ENCODE measurements around the gene UGT2B7.
A peak's percentile ranks its signal among the peaks of the same experiment; 100 is the strongest.
"Not testable (repeated sequence)": the region's sequence is repeated elsewhere in the genome, so short reads cannot be mapped to it uniquely, and the experiment has no call there.

UGT2B7 gene

DNA sequence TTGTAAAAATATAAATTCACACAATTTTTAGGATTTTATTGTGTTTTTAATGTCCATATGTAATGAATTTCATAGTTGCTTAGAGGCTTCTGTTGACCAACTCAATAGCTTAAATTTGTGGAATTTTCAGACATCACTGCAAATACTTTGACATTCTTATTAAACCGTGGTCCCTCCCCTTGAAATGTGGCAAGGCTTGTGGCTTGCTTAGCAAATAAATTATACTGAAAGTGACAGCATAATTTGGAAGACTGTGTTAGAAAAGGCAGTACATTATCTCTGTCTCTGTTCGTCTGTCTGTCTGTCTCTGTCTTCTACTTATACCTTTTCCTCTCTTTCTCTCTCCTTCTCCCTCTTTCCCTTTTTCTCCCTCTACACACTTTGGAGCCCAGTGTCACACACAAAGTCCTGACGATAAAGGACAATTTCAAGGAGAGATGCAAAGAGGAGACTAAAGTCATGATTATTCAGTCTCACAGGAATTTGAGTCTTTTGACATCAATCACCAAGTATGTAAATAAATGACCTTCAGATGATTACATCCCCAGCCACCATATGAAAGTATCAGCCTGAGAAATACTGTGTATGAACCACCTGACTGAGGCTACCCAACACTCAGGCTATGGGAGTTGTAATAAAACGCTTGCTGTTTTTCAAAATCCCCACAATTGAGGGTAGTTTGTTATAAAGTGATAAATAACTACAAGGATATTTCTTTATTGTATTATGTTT, 21.0 kb upstream of the UGT2B7 start:
- no peak for FAIRE-seq
- no peak for DNase-seq (ENCODE audit: extremely low spot score, insufficient read length, low read depth)

DNA sequence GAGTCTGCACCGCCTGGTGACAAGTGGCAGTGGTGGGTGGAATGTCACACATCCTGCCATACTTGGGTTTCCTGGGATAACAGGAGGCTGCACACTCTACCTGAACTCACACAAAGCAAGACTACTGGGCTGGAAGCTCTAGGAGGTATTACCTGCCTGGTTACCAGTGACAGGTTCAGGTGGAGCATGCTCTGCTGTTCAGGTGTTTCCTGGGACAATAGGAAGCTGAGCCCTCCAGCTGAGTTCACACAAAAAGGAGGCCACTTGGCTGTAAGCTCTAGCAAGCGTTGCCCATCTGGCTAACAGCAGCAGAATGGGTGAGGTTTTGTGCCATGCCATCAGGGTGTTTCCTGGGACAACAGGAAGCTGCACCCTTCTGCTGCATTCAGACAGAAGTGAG, 17.4 kb upstream of the UGT2B7 start:
- no peak for FAIRE-seq
- DNase-seq (ENCODE audit: extremely low spot score, insufficient read length, low read depth) = no peak

DNA sequence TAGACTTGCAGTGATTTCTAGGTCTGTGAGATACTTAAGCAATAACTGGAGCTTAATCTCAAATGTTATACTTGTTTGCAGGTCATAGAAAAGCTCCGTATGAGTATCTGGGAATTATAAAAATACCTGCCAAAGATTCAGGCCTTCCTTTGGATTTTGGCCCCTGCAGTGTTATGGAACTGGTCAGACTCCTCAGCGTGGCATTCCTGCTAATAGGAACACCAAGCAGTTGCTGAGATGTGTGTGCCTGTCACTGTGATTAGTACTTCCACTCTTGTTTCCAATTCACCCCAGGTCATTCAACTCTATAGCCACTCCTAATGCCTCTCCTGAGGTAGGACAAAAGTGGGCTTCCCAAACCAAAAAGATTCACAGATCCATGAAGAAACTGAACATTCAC, 7.8 kb upstream of the UGT2B7 start:
- no peak for DNase-seq (ENCODE audit: extremely low spot score, insufficient read length, low read depth)

DNA sequence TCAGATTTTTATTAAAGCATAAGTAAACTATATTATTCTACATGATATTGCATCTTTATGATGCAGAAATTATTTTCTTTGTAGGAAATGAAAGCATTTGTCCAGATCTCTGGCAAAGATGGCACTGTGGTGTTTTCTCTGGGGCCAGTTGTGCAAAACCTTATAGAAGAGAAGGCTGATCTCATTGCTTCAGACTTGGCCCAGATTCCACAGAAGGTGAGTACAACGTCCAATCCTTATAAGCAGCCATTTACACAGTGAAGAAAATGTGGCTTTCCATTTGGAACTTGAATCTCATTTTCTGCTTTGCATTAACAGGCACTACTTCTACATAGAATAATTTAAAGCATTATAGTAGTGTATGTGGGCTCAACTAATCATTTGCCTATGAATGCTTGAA, 6.9 kb upstream of the UGT2B7 start:
- FAIRE-seq = no peak
- DNase-seq (ENCODE audit: extremely low spot score, insufficient read length, low read depth) = no peak

More for the DNA sequence above, 7.8 kb upstream of the UGT2B7 start:
- FAIRE-seq = no peak

DNA sequence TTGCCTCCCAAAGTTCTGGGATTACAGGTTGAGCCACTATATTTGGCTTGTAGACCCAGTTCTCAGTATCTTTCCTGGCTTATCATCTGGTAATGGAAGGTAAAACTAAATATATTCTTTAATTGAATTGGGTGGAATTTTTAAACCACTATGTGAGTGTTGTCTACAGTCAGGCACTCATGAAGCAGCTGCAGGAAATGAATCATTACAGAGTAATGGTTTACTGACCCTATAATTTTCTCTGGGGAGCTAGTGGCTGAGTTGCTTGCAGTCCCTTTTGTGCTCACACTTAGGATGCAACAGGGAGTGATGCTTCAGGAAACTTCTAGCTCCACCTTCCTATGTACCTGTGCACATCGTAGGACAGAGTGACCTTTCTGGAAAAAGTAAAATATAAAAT, 4.1 kb upstream of the UGT2B7 start:
- FAIRE-seq (no peak), DNase-seq (ENCODE audit: extremely low spot score, insufficient read length, low read depth) (no peak)

DNA sequence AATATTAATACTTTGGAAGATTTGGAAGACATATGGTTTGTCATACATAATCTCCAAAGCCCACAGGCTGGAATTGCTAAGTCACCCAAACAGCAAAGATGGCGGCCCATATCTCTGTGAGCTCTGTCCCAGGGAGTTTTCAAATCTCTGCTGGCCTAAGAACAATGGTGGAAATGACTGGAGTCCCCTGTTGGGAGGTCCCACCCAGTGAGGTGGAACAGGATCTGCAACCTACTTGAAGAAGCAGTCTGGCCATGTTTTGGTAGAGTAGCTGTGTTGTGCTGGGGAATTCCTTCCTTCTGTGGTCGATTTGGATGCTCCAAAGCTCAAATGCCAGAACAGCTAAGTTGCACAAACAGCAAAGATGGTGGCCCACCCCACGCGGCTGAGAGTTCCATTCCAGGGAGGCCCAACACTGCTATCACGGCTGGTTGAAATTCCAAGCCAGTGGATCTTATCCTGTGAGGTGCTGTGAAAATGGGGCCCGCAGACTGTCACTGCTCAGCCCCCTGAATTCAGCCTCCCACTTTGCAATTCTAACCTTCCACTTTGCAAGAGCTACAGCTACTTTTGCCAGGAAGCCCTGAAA, 3.2 kb upstream of the UGT2B7 start:
- FAIRE-seq (no peak), DNase-seq (ENCODE audit: extremely low spot score, insufficient read length, low read depth) (no peak)

DNA sequence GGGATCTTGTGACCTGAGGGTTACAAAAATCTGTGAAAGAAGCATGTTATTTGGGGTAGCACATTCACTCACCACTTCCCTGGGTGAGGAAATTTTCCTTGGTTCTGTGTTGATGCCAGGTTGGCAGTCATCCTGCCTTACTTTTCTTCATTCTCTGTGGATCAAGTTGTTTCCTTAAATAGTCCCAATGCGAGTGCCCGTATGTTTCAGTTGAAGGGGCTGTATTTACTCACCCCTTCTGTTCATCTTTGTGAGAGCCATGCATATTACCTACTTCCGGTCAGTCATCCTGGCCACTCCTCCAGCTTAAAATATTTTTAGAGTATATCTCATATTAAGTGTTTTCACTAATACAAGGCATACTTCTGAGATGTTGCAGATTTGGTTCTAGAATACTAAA, 2.6 kb upstream of the UGT2B7 start:
- FAIRE-seq (no peak), DNase-seq (ENCODE audit: extremely low spot score, insufficient read length, low read depth) (no peak)

DNA sequence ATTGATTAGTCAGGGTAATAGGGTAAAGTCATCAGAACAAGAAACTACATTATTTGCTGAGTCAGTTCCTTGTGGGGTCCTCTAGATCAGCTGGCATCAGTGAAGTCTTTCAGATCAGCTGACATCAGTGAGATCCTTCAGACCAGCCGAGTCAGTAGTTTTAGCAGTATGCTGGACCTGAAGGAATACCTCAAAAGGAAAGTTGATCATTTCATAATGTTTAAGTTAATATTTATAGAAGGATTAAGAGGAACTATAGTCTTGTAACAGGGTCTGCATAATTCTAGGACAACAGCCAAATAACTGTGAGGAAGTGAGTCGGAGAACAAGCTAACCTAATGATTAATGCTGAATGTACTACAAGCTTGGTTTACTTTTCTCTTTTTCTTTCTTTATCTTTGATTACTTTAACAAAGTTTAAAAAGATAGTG, 958 bp upstream of the UGT2B7 start:
- DNase-seq (ENCODE audit: extremely low spot score, insufficient read length, low read depth) = no peak
- FAIRE-seq = no peak

DNA sequence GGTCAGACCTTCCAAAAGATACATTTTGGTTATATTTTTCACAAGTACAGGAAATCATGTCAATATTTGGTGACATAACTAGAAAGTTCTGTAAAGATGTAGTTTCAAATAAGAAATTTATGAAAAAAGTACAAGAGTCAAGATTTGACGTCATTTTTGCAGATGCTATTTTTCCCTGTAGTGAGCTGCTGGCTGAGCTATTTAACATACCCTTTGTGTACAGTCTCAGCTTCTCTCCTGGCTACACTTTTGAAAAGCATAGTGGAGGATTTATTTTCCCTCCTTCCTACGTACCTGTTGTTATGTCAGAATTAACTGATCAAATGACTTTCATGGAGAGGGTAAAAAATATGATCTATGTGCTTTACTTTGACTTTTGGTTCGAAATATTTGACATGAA, 536 bp downstream of the UGT2B7 start:
- DNase-seq (ENCODE audit: extremely low spot score, insufficient read length, low read depth) (no peak), FAIRE-seq (no peak)

DNA sequence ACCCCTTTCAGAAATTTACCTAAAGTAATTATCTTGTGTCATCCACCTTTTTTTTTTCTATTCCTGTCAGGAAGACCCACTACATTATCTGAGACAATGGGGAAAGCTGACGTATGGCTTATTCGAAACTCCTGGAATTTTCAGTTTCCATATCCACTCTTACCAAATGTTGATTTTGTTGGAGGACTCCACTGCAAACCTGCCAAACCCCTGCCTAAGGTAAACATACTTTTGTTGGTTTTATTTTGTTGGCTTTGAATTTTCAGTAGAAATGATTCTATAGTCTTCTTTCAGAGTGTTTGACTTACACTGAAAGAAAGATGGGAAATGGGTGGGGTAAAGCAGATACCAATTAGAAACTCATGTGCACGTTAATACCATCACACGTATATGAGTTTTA, 2.2 kb downstream of the UGT2B7 start:
- FAIRE-seq (no peak), DNase-seq (ENCODE audit: extremely low spot score, insufficient read length, low read depth) (no peak)

DNA sequence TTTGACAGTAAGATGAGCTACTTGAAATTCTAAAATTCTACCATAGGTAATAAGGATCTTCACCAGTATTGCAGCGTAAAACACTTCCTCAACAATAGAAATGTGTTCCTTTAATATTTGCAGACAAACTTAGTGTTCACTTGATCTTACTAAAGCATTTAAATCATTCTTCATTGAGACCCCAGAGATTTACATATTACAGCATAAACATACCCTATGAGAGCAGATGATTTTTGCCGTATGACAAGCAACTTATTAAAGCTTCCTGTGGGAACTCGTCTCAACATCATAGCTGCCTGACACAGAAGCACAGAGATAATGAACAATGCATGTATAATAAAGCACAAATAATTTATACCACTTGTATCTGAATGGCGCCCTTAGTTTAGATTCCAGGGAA, 3.6 kb downstream of the UGT2B7 start:
- no peak for FAIRE-seq
- no peak for DNase-seq (ENCODE audit: extremely low spot score, insufficient read length, low read depth)

DNA sequence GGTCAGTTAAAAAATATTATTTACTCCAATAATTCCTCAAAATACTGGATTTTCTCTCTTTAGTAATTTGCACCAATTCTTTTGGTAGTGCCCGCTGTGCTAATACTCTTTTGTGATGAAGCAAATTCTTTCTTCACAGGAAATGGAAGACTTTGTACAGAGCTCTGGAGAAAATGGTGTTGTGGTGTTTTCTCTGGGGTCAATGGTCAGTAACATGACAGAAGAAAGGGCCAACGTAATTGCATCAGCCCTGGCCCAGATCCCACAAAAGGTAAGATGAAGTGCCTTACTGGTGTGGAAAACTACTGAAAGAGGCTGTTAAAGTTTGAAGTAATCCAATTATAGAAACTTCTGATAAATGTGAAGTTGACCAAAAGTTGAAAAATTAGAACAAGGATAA, 6.4 kb downstream of the UGT2B7 start:
- not testable (repeated sequence) for FAIRE-seq; DNase-seq (ENCODE audit: extremely low spot score, insufficient read length, low read depth)

DNA sequence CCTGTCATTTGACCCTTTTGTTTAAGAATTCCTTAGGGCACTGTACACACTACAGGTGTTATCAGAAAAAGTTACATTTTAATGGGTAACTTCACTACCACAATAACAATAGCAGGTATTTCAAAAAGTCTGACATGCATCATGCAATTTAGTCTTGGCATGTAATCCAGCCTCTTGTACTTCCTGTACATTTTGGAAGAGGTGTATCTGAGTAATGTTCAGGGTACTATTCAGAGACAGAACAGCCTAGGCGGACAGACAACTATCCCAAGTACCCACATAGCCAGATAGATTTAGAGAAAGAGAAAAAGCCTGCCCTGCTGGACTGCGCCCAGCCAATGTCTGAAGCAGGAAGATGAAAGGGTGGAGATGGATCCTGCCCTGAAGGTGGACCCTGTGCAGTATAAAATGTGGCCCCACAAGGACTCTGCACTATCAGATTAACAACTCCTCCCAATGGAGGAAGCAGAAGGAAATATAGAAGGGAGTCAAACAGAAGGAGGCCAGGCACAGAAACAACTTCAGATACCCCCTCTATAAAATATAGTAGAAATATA, 8.5 kb downstream of the UGT2B7 start:
- FAIRE-seq (no peak), DNase-seq (ENCODE audit: extremely low spot score, insufficient read length, low read depth) (no peak)

DNA sequence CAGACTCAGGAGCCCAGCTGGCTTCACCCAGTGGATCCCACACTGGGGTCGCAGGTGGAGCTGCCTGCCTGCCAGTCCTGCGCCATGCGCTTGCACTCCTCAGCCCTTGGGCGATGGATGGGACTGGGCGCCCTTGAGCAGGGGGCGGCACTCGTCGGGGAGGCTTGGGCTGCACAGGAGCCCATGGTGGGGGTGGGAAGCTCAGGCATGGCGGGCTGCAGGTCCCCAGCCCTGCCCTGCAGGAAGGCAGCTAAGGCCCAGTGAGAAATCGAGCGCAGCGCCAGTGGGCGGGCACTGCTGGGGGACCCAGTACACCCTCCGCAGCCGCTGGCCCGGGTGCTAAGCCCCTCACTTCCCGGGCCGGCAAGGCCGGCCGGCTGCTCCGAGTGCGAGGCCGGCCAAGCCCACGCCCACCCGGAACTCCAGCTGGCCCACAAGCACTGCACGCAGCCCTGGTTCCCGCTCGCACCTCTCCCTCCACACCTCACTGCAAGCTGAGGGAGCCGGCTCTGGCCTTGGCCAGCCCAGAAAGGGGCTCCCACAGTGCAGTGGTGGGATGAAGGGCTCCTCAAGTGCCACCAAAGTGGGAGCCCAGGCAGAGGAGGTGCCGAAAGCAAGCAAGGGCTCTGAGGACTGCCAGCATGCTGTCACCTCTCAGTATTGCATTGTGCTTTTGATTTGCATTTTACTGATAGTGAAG, 19.0 kb downstream of the UGT2B7 start:
- FAIRE-seq; DNase-seq (ENCODE audit: extremely low spot score, insufficient read length, low read depth): not testable (repeated sequence)

DNA sequence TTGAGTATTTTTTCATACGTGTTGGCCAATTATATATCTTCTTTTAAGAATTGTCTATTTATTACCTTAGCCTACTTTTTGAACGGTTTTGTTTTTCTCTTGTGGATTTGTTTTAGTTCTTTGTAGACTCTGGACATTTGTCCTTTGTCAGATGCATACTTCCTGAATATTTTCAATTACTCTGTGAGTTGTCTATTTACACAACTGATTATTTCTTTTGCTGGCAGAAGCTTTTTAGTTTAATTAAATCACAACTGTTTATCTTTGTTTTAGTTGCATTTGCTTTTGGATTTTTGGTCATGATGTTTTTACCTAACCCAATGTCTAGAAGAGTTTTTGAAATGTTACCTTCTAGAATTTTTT, 19.6 kb downstream of the UGT2B7 start:
- DNase-seq (ENCODE audit: extremely low spot score, insufficient read length, low read depth) (no peak), FAIRE-seq (no peak)

DNA sequence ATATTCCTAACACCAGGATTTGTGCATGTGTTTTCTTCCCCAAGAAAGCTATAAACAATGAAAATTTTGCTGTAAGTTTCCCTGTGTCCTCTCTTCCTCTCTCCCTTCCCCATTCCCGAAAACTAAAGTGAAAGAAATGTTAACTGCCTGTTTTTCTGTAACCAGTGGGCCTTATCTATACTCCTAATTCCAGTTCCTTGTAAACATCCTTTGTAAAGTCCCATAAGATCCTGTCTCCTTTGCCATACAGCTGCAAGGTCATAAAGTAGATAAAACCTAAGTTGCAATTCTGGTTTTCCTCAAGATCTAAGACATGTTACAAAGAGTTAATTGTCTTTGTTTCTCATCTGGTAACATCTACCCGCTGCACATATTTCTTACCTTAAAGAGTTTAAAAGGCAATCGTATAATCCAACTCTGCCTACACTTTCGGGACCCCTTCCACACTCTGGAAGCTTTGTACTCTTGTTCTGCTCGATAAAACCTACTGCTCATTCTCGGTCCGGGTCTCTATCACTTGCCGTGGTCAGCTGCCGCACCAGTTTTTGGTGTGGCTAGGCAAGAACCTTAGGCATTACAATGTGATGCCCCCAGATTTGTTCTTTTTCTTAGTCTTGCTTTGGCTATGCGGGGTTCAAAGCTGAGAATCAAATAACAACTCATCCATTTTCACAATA, 20.5 kb downstream of the UGT2B7 start:
- DNase-seq (ENCODE audit: extremely low spot score, insufficient read length, low read depth) (no peak), FAIRE-seq (no peak)

DNA sequence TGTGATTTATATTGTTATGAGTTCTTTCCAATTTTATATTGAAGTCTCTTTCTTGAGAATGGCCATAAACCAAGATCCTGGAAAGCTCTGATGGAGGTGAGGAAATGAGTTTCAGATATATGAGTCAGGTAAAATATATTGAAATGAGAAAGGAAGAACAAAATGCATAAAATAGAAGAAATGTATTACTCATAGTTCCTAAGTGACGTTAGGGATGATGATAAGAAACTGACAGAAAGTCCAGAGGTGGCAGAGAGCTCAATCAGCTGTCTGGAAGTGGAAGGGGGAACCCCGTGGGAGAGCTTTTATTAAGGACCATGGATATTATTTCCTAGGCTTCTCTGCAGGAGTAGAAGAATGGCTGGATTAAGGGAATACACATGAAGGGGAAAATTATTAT, 24.6 kb downstream of the UGT2B7 start:
- no peak for DNase-seq (ENCODE audit: extremely low spot score, insufficient read length, low read depth)
- no peak for FAIRE-seq

DNA sequence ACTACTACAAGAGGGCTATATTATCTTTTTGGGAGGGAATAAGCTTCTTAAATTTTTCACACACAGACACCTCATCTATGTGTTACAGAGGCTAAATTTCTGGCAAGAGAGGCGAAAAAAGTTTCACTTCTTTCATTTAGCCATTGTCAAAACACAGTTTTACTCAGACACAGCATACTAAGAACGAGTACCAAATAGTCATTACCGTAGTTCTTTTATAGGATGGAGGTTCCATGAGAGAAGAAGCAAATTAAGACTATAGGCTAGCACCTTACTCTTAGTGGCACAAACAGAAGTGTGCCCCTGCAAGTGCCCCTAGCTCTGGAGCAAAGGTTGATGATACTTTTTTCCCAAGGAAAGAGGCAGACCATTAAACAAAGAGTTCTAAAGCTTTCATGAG, 26.2 kb downstream of the UGT2B7 start:
- FAIRE-seq (no peak), DNase-seq (ENCODE audit: extremely low spot score, insufficient read length, low read depth) (no peak)

DNA sequence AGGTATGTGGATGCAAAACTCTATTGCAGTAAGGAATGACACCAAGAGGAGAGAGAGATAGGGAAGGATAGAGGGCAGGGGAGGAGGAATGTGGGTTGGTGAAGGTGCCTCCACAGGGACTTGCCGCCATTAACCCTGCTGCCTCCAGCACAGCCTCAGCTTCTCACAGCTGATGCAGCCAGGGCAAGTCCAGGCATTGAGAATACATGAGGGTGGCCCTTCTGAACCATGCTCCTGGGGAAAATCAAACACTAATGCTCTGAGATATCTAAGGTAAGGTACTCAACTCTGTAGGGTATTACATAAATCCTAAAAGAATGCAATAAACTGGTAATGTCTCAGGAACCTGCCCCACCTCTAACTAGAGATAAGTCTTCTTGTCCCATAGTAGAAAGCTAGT, 28.7 kb downstream of the UGT2B7 start:
- FAIRE-seq = no peak
- DNase-seq (ENCODE audit: extremely low spot score, insufficient read length, low read depth) = no peak

DNA sequence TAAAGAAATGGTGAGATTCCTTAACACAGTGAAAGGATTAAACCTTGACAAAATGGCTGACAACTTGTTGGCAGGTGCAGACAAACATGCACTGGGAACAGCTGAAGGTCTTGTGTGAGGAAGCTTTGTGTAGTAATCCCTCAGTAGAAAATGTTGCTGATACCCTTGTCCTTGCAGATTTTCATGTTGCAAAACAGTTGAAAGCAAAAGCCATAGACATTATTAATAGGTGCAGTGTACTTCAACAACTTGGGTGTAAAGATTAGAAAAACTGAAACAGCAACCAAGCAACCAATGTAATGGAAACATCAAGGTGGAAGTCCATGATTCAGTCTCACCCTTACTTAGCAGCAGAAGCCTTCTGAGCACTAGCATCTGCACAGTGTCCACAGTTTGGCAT, 29.8 kb downstream of the UGT2B7 start:
- FAIRE-seq (peak; percentile 47), DNase-seq (ENCODE audit: extremely low spot score, insufficient read length, low read depth) (no peak)

DNA sequence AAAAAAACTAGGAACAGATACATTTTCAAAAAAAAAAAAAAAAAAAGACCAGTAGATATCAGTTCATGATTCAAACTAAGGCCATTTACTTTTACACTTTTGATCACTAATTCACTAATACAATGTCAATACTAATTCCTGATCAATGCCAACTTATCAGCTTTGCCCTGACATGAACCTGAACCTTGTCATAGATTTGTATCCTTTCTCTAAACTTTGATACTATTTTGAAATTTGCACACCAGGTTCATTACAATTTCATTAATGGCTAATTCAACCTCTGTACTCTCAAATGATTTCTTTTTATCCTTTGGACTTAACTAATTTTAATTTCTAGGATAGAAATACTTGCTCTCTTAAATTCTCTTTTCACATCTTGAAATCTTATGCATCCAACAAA, 37.7 kb downstream of the UGT2B7 start:
- DNase-seq (ENCODE audit: extremely low spot score, insufficient read length, low read depth) = no peak
- peak; percentile 21 for FAIRE-seq
